Subcutaneous adipose tissue (tissue), 4 donors: ENCODE data around the gene CRIM1. TPM values are rescaled to one million over a fixed set of nuclear protein-coding genes. Genes with fewer than 3 reads are reported as not detected.

ENCODE experiments used
- CTCF ChIP-seq: fragments of 450-650 bp; IDR thresholded peaks from one replicate; pipeline ENCODE4 v1.5.1; 2016; ENCODE audit warnings: low read depth, mild to moderate bottlenecking, control low read depth, antibody characterized with exemption, moderate library complexity
- total RNA-seq, 4 donors: library from RNA; depleted of rRNA; stranded (reverse); fragments of >200 nt; gene quantifications; one replicate each; pipeline ENCODE4 v1.1.0, GENCODE V29; 2016

The CRIM1 gene
- total RNA-seq, 4 donors from 2014 or later: 153 to 269 (median 233) TPM

- no peak for TF ChIP-seq CTCF
Observed at GRCh38 chr2:36572054-36572718, 216.6 kb downstream of the CRIM1 start.

- no peak for TF ChIP-seq CTCF
Observed at GRCh38 chr2:36572719-36573059, 217.1 kb downstream of the CRIM1 start.

GRCh38 chr2:36573165-36573564 lies 217.6 kb downstream of the CRIM1 start:
- no peak for TF ChIP-seq CTCF

- no peak for TF ChIP-seq CTCF
Observed at GRCh38 chr2:36574560-36574959, 219.0 kb downstream of the CRIM1 start.

GRCh38 chr2:36577884-36578283 lies 222.3 kb downstream of the CRIM1 start:
- no peak for TF ChIP-seq CTCF

- TF ChIP-seq CTCF: no peak
Observed at GRCh38 chr2:36578343-36579296, 223.0 kb downstream of the CRIM1 start.

GRCh38 chr2:36579297-36579664 lies 223.7 kb downstream of the CRIM1 start:
- TF ChIP-seq CTCF: no peak
